A673 (cell line): ENCODE data around the gene TXNRD2.

Source experiments
- EZH2 ChIP-seq: fragments of 200-600 bp; sonication (generic); IDR thresholded peaks from 2 replicates; pipeline ENCODE4 v1.6.1; 2017; ENCODE audit warnings: borderline replicate concordance, low read depth, mild to moderate bottlenecking, mixed read lengths, antibody characterized with exemption, low read length; ENCODE audit not compliant: poor library complexity, severe bottlenecking
- TF ChIP-seq, protein P1 (sequence below): fragments of 300-800, 200-600 bp; sonication (generic); conservative IDR thresholded peaks from 2 replicates; pipeline ENCODE4 v1.5.1; 2017; ENCODE audit warnings: low read depth, mild to moderate bottlenecking, antibody characterized with exemption, low read length, moderate library complexity, mixed read lengths

DNA sequence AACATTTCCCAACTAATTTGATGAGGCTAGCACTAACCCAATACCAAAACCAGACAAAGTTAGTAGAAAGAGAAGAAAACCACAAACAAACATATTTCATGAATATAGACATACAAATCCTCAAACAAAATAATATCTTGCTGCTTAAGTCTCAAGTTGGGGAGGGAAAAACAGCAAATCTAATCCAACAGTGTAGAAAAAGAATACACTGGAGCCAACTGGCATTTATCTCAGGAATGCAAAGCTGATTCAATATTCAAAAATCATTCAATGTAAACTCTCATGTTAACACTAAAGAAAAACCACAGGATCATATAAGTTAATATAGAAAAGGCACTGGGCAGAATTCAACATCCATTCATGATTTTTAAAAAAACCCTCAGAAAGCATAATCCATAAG, 105.1 kb downstream of the TXNRD2 start:
- TF ChIP-seq, protein P1, sequence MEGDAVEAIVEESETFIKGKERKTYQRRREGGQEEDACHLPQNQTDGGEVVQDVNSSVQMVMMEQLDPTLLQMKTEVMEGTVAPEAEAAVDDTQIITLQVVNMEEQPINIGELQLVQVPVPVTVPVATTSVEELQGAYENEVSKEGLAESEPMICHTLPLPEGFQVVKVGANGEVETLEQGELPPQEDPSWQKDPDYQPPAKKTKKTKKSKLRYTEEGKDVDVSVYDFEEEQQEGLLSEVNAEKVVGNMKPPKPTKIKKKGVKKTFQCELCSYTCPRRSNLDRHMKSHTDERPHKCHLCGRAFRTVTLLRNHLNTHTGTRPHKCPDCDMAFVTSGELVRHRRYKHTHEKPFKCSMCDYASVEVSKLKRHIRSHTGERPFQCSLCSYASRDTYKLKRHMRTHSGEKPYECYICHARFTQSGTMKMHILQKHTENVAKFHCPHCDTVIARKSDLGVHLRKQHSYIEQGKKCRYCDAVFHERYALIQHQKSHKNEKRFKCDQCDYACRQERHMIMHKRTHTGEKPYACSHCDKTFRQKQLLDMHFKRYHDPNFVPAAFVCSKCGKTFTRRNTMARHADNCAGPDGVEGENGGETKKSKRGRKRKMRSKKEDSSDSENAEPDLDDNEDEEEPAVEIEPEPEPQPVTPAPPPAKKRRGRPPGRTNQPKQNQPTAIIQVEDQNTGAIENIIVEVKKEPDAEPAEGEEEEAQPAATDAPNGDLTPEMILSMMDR: no peak
- no peak for TF ChIP-seq EZH2
